HG03159 (cell line): ENCODE measurements around the gene CFAP43.
"Not testable (repeated sequence)": the region's sequence is repeated elsewhere in the genome, so short reads cannot be mapped to it uniquely, and the experiment has no call there.

Source experiments
- ATAC-seq: cut with Tn5 transposase; IDR thresholded peaks from one replicate; pipeline ENCODE4 v1.9.1; 2021; ENCODE audit warnings: mild to moderate bottlenecking, moderate library complexity; ENCODE audit not compliant: unreplicated experiment

CFAP43 gene

GRCh38 chr10:104256335-104256961 lies 24.3 kb upstream of the CFAP43 start:
- ATAC-seq, result no peak

GRCh38 chr10:104255311-104255981 lies 23.3 kb upstream of the CFAP43 start:
- no peak for ATAC-seq

- ATAC-seq, result peak; percentile 69
Observed at GRCh38 chr10:104254493-104255310, 22.5 kb upstream of the CFAP43 start, which contains the start of gene GSTO1. Gene GSTO1 (plus strand): TSS chr10:104254892. CDS start chr10:104254929, 37 bp downstream.

GRCh38 chr10:104253606-104254410 lies 21.6 kb upstream of the CFAP43 start:
- ATAC-seq, result no peak

GRCh38 chr10:104253106-104253505 lies 20.9 kb upstream of the CFAP43 start:
- ATAC-seq, result no peak

GRCh38 chr10:104252368-104252767 lies 20.2 kb upstream of the CFAP43 start:
- no peak for ATAC-seq

GRCh38 chr10:104251443-104251842 lies 19.3 kb upstream of the CFAP43 start:
- ATAC-seq, result no peak

- ATAC-seq, result no peak
Observed at GRCh38 chr10:104250371-104250770, 18.2 kb upstream of the CFAP43 start.

GRCh38 chr10:104248931-104249330 lies 16.8 kb upstream of the CFAP43 start:
- ATAC-seq, result not testable (repeated sequence)

GRCh38 chr10:104247513-104248146 lies 15.5 kb upstream of the CFAP43 start:
- no peak for ATAC-seq

- ATAC-seq, result no peak
Observed at GRCh38 chr10:104246976-104247375, 14.8 kb upstream of the CFAP43 start.

GRCh38 chr10:104245066-104245632 lies 13.0 kb upstream of the CFAP43 start:
- ATAC-seq, result no peak

GRCh38 chr10:104243512-104243911 lies 11.3 kb upstream of the CFAP43 start:
- no peak for ATAC-seq

GRCh38 chr10:104243009-104243408 lies 10.8 kb upstream of the CFAP43 start:
- ATAC-seq, result not testable (repeated sequence)

GRCh38 chr10:104242545-104242944 lies 10.4 kb upstream of the CFAP43 start:
- ATAC-seq, result no peak

- no peak for ATAC-seq
Observed at GRCh38 chr10:104240078-104240477, 7.9 kb upstream of the CFAP43 start.

- ATAC-seq, result no peak
Observed at GRCh38 chr10:104235801-104236200, 3.6 kb upstream of the CFAP43 start.

GRCh38 chr10:104234934-104235333 lies 2.8 kb upstream of the CFAP43 start:
- ATAC-seq, result no peak

GRCh38 chr10:104233817-104234216 lies 1.7 kb upstream of the CFAP43 start:
- ATAC-seq, result no peak

- peak; percentile 10 for ATAC-seq
Observed at GRCh38 chr10:104232613-104233102, 494 bp upstream of the CFAP43 start.
